K562 (cell line): ENCODE measurements around the gene ZNF45. TPM values are rescaled to one million over a fixed set of nuclear protein-coding genes. Genes with fewer than 3 reads are reported as not detected.

Experiments
- BACH1 ChIP-seq: fragments of 200-800 bp; sonication (Bioruptor generic); IDR thresholded peaks from 2 replicates; pipeline ENCODE4 v1.6.1; 2016; ENCODE audit warnings: missing genetic modification characterization, missing compliant biosample characterization
- ESRRA ChIP-seq: fragments of 450-650 bp; IDR thresholded peaks from 2 replicates; pipeline ENCODE4 v1.6.1; 2014; ENCODE audit warnings: low read depth, mild to moderate bottlenecking, moderate library complexity, borderline replicate concordance
- KDM5B ChIP-seq: fragments of 200-600 bp; sonication (generic); IDR thresholded peaks from 2 replicates; pipeline ENCODE4 v1.6.1; 2012; ENCODE audit warnings: low read depth, mild to moderate bottlenecking, moderate library complexity, low read length, control low read depth, inconsistent platforms; ENCODE audit not compliant: insufficient replicate concordance
- RAD21 ChIP-seq, 2 experiments: fragments of 250-450 bp in 1 of 2; fragments of 450-650 bp in 1 of 2; sonication (Bioruptor Pico) in 1 of 2; formaldehyde crosslinking in 1 of 2; IDR thresholded peaks in 1 of 2; conservative IDR thresholded peaks in 1 of 2; 2 replicates each; pipeline versions ENCODE4 v1.4.0 to v1.8.0; 2020 to 2022; ENCODE audit warnings: mild to moderate bottlenecking in 2 of 2, moderate library complexity in 1 of 2
- RBM22 ChIP-seq: fragments of 200-400 bp; formaldehyde crosslinking; IDR thresholded peaks from 2 replicates; pipeline ENCODE4 v1.6.1; 2018; ENCODE audit warnings: low read length, low read depth; ENCODE audit not compliant: poor library complexity, severe bottlenecking
- RBM34 ChIP-seq: fragments of 200-400 bp; formaldehyde crosslinking; IDR thresholded peaks from 2 replicates; pipeline ENCODE4 v1.6.1; 2018; ENCODE audit warnings: low read length, borderline replicate concordance; ENCODE audit not compliant: insufficient read depth
- SPI1 ChIP-seq: IDR thresholded peaks from 2 replicates; pipeline ENCODE4 v1.6.1; 2011; ENCODE audit warnings: low read depth, low read length, control low read depth, borderline replicate concordance
- TAF9B ChIP-seq: fragments of 450-650 bp; IDR thresholded peaks from 2 replicates; pipeline ENCODE4 v1.6.1; 2018; ENCODE audit warnings: mild to moderate bottlenecking; ENCODE audit not compliant: partially characterized antibody
- ZNF146 ChIP-seq: IDR thresholded peaks from one replicate; pipeline ENCODE4 v1.6.1; 2018; ENCODE audit warnings: missing compliant biosample characterization; ENCODE audit not compliant: unreplicated experiment
- ZNF79 ChIP-seq: fragments of 250-450 bp; sonication (Bioruptor Pico); IDR thresholded peaks from 2 replicates; pipeline ENCODE4 v1.4.0; 2020; ENCODE audit warnings: low read depth, mild to moderate bottlenecking, moderate library complexity
- polyA plus RNA-seq, 8 experiments: library from polyadenylated mRNA; depleted of rRNA in 4 of 8; stranded (reverse) in 5 of 8; unstranded in 3 of 8; fragments of >200 nt; fragmentation: Nextera tagmentation in 2 of 8; fragmentation: Illumina TruSeq in 1 of 8; extraction: Ambion mirVana in 2 of 8; extraction: Trizol in 1 of 8; gene quantifications; 2 replicates each; pipeline versions ENCODE4 v1.2.1 to v1.2.3, GENCODE V29; 2011 to 2014; ENCODE audit warnings: inconsistent platforms in 1 of 8, missing spikeins in 1 of 8
- total RNA-seq, 7 experiments: library from RNA; depleted of rRNA in 6 of 7; stranded (reverse); fragments of >200 nt in 6 of 7; fragmentation: Illumina TruSeq in 2 of 7; extraction: Trizol in 2 of 7; gene quantifications; 2 replicates each; pipeline versions ENCODE4 v1.2.1 to v1.2.3, GENCODE V29; 2011 to 2021; ENCODE audit warnings: low replicate concordance in 1 of 7
- TF ChIP-seq, protein P1 (sequence below), 2 experiments: IDR thresholded peaks; 2 replicates each; pipeline ENCODE4 v1.6.1; 2012; ENCODE audit warnings: improper control_type of control experiment in 2 of 2, low read depth in 2 of 2, low read length in 2 of 2, borderline replicate concordance in 1 of 2
- TF ChIP-seq, protein P2 (sequence below), 2 experiments: fragments of 150-350 bp in 1 of 2; IDR thresholded peaks; 2 replicates each; pipeline ENCODE4 v1.6.1; 2012 to 2016; ENCODE audit warnings: low read depth in 2 of 2, low read length in 2 of 2, mild to moderate bottlenecking in 1 of 2, moderate library complexity in 1 of 2
- TF ChIP-seq, protein P3 (sequence below): fragments of 150-350 bp; IDR thresholded peaks from 2 replicates; pipeline ENCODE4 v1.6.1; 2014; ENCODE audit warnings: low read depth, mild to moderate bottlenecking, low read length, borderline replicate concordance

Gene ZNF45
- total and polyA plus RNA-seq, 9 of the 15 experiments (the other 6 are each of a cell fraction or from before 2014, with no cell fraction given) = 2.6 to 10.6 (median 9.4) TPM

DNA sequence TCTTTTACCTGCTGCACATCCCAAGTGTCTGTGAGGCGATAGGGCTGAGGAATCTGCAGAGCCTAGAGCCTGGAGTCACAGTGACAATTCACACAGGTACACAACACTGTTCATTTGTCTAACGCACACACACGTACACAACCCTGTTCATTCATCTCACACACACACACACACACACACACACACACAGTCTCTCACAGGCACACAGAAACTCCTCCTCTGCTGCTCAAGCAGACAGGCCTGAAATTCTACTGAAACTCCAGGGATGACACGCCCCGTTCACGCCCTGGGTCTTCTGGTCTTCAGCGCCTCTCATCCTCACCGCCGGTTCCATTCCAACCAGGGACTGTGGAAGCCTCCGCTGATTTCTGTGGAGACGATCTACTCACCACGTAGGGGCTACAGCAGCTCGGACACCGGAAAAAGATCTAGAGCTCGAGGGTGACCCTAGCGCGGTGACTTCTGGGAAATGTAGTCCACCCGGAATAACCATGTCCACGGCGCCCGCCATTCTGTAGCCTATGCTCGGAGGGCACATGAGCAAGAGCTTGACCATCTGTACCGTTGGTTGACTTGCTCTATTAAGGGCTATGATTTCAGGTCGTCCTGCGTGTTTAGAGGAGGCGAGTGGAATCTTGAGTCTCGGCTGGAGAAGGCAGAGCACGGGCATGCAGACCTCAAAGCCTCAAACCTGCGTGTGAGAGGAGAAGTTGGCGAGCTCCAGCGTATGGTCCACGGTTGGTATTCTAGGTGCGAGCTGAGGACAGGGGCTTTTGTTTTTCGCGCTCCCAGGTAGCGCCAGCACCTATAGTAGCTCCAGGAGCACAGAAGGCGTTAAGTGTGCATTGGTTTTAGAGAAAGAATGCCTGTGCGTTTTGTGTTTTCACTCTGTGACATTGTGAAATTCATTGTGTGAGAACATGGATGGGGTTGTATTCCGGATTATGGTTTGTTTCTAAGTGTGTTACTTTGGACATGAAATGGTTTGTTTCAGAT lies 33.4 kb downstream of the ZNF45 start (continued):
- no peak for TF ChIP-seq ZNF146
- TF ChIP-seq ESRRA = no peak
- no peak for TF ChIP-seq SPI1
- TF ChIP-seq ZNF79 (CRISPR knock-in tag) = no peak
- TF ChIP-seq, protein P1, sequence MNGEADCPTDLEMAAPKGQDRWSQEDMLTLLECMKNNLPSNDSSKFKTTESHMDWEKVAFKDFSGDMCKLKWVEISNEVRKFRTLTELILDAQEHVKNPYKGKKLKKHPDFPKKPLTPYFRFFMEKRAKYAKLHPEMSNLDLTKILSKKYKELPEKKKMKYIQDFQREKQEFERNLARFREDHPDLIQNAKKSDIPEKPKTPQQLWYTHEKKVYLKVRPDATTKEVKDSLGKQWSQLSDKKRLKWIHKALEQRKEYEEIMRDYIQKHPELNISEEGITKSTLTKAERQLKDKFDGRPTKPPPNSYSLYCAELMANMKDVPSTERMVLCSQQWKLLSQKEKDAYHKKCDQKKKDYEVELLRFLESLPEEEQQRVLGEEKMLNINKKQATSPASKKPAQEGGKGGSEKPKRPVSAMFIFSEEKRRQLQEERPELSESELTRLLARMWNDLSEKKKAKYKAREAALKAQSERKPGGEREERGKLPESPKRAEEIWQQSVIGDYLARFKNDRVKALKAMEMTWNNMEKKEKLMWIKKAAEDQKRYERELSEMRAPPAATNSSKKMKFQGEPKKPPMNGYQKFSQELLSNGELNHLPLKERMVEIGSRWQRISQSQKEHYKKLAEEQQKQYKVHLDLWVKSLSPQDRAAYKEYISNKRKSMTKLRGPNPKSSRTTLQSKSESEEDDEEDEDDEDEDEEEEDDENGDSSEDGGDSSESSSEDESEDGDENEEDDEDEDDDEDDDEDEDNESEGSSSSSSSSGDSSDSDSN (IDR thresholded peaks at IDR 0.05; ENCODE audit: borderline replicate concordance in 1 of 2, low read depth in 2 of 2, low read length in 2 of 2) = no peak
- TF ChIP-seq BACH1 (tag) = no peak
- TF ChIP-seq, protein P2, sequence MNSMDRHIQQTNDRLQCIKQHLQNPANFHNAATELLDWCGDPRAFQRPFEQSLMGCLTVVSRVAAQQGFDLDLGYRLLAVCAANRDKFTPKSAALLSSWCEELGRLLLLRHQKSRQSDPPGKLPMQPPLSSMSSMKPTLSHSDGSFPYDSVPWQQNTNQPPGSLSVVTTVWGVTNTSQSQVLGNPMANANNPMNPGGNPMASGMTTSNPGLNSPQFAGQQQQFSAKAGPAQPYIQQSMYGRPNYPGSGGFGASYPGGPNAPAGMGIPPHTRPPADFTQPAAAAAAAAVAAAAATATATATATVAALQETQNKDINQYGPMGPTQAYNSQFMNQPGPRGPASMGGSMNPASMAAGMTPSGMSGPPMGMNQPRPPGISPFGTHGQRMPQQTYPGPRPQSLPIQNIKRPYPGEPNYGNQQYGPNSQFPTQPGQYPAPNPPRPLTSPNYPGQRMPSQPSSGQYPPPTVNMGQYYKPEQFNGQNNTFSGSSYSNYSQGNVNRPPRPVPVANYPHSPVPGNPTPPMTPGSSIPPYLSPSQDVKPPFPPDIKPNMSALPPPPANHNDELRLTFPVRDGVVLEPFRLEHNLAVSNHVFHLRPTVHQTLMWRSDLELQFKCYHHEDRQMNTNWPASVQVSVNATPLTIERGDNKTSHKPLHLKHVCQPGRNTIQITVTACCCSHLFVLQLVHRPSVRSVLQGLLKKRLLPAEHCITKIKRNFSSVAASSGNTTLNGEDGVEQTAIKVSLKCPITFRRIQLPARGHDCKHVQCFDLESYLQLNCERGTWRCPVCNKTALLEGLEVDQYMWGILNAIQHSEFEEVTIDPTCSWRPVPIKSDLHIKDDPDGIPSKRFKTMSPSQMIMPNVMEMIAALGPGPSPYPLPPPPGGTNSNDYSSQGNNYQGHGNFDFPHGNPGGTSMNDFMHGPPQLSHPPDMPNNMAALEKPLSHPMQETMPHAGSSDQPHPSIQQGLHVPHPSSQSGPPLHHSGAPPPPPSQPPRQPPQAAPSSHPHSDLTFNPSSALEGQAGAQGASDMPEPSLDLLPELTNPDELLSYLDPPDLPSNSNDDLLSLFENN (IDR thresholded peaks at IDR 0.05; ENCODE audit: low read depth in 2 of 2, low read length in 2 of 2) = no peak
- no peak for TF ChIP-seq RBM34
- TF ChIP-seq TAF9B = no peak
- no peak for TF ChIP-seq RAD21 (CRISPR knock-in tag; conservative IDR thresholded peaks at IDR 0.05 in 1 of 2, IDR thresholded peaks at IDR 0.05 in 1 of 2)
- no peak for TF ChIP-seq RBM22
- no peak for TF ChIP-seq KDM5B
- TF ChIP-seq, protein P3, sequence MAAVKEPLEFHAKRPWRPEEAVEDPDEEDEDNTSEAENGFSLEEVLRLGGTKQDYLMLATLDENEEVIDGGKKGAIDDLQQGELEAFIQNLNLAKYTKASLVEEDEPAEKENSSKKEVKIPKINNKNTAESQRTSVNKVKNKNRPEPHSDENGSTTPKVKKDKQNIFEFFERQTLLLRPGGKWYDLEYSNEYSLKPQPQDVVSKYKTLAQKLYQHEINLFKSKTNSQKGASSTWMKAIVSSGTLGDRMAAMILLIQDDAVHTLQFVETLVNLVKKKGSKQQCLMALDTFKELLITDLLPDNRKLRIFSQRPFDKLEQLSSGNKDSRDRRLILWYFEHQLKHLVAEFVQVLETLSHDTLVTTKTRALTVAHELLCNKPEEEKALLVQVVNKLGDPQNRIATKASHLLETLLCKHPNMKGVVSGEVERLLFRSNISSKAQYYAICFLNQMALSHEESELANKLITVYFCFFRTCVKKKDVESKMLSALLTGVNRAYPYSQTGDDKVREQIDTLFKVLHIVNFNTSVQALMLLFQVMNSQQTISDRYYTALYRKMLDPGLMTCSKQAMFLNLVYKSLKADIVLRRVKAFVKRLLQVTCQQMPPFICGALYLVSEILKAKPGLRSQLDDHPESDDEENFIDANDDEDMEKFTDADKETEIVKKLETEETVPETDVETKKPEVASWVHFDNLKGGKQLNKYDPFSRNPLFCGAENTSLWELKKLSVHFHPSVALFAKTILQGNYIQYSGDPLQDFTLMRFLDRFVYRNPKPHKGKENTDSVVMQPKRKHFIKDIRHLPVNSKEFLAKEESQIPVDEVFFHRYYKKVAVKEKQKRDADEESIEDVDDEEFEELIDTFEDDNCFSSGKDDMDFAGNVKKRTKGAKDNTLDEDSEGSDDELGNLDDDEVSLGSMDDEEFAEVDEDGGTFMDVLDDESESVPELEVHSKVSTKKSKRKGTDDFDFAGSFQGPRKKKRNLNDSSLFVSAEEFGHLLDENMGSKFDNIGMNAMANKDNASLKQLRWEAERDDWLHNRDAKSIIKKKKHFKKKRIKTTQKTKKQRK = no peak
